ENCODE results near the gene TNPO1.

DNA sequence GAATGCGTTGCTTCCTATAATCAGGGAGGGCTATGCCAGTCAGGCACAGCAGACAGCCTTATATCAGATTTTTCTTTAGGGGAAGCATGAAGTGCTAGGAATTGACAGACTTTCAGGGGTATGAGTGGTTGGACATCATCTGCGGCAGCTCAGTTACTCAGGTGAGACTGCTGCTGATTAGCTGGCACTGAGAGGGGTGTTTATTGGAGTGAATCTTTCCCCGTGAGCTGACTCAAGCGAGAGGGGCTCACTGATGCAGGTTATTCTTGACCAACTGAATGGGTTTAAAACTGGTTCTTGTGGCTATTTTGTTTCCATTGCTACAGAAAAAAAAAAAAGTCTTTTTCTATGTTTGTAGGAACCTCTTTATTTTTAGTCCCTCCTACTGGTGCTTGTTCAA is 46.2 kb upstream of the TNPO1 start:
- TF ChIP-seq POLR2AphosphoS5 (IDR thresholded peaks at IDR 0.05; ENCODE audit: low read depth, low read length) (no peak), TAF1 (IDR thresholded peaks at IDR 0.05; ENCODE audit: borderline replicate concordance, low read depth, low read length) (no peak)

Measured in GM12892 (cell line).